H1 (cell line): ENCODE measurements around the gene POU4F1. TPM values are rescaled to one million over a fixed set of nuclear protein-coding genes. Genes with fewer than 3 reads are reported as not detected.

ENCODE experiments used
- CTCF ChIA-PET: fragments of 300-600 bp; sonication (Branson Sonifier 250); formaldehyde crosslinking; loops from one replicate; lab custom pipeline; 2021; ENCODE audit not compliant: partially characterized antibody; lab: Charles Lee
- POLR2A ChIA-PET: fragments of 300-600 bp; sonication (Branson Sonifier 250); formaldehyde crosslinking; loops from one replicate; lab custom pipeline; 2021; ENCODE audit warnings: inconsistent platforms; ENCODE audit not compliant: partially characterized antibody; lab: Charles Lee
- DNase-seq, 2 experiments: peaks; one replicate each; pipeline versions ENCODE4 v3.0.0 to v3.0.0-alpha.2; 2010 to 2022; ENCODE audit warnings: low spot score in 2 of 2, low read depth in 1 of 2, mixed read lengths in 1 of 2
- FAIRE-seq: peaks from 2 replicates; lab custom pipeline; 2011; peaks lifted over from hg19 to GRCh38; lab: Jason Lieb, UNC
- H2AFZ ChIP-seq: 2 replicates; pipeline ENCODE4 v1.8.1; 2012; ENCODE audit warnings: low read length, inconsistent platforms
- H2AK5ac ChIP-seq: 2 replicates; pipeline ENCODE4 v1.6.1; 2013; ENCODE audit warnings: low read depth, low read length
- H2BK120ac ChIP-seq: replicated peaks from 2 replicates; pipeline ENCODE3; 2013; ENCODE audit warnings: low read depth, low read length, inconsistent platforms
- H2BK12ac ChIP-seq: 2 replicates; pipeline ENCODE4 v1.6.1; 2013; ENCODE audit warnings: low read depth, low read length
- H2BK15ac ChIP-seq: 2 replicates; pipeline ENCODE4 v1.6.1; 2013; ENCODE audit warnings: low read length
- H2BK20ac ChIP-seq: 2 replicates; pipeline ENCODE4 v1.6.1; 2013; ENCODE audit warnings: low read length
- H2BK5ac ChIP-seq: 2 replicates; pipeline ENCODE4 v1.6.1; 2013; ENCODE audit warnings: low read depth, low read length
- H3K14ac ChIP-seq: 2 replicates; pipeline ENCODE4 v1.6.1; 2013; ENCODE audit warnings: inconsistent platforms; ENCODE audit not compliant: insufficient read length
- H3K18ac ChIP-seq: 2 replicates; pipeline ENCODE4 v1.6.1; 2013; ENCODE audit warnings: low read length; ENCODE audit errors: extremely low read depth
- H3K23ac ChIP-seq: 2 replicates; pipeline ENCODE4 v1.6.1; 2013; ENCODE audit warnings: inconsistent platforms; ENCODE audit not compliant: insufficient read length
- H3K23me2 ChIP-seq: 2 replicates; pipeline ENCODE4 v1.6.1; 2013; ENCODE audit warnings: low read depth, low read length
- H3K27ac ChIP-seq: 2 replicates; pipeline ENCODE4 v1.6.1; 2011; ENCODE audit warnings: low read depth, low read length, inconsistent platforms
- H3K27me3 ChIP-seq, 4 experiments: replicated peaks in 1 of 4; 1 replicate in 1 of 4; 2 replicates in 3 of 4; pipeline versions ENCODE4 v1.6.1 to v1.8.1; 2011 to 2013; ENCODE audit warnings: low read length in 3 of 4, mild to moderate bottlenecking in 3 of 4, inconsistent platforms in 2 of 4, mixed read lengths in 2 of 4, moderate library complexity in 1 of 4; ENCODE audit not compliant: control insufficient read depth in 3 of 4, insufficient read depth in 3 of 4; ENCODE audit errors: extremely low read depth in 1 of 4
- H3K36me3 ChIP-seq, 4 experiments: 2 replicates each; pipeline versions ENCODE4 v1.6.1 to v1.8.1; 2011 to 2013; ENCODE audit warnings: mild to moderate bottlenecking in 4 of 4, low read length in 3 of 4, moderate library complexity in 2 of 4, control low read depth in 1 of 4, inconsistent platforms in 1 of 4; ENCODE audit not compliant: insufficient read depth in 4 of 4, control insufficient read depth in 2 of 4
- H3K4ac ChIP-seq: replicated peaks from 2 replicates; pipeline ENCODE3; 2013; ENCODE audit warnings: low read length, low read depth, mixed read lengths, inconsistent platforms; ENCODE audit not compliant: insufficient read length
- H3K4me1 ChIP-seq, 4 experiments: replicated peaks in 1 of 4; 1 replicate in 1 of 4; 2 replicates in 3 of 4; pipeline versions ENCODE4 v1.6.1 to v1.8.1; 2011 to 2013; ENCODE audit warnings: low read length in 3 of 4, inconsistent platforms in 2 of 4, mixed read lengths in 1 of 4; ENCODE audit not compliant: insufficient read depth in 4 of 4, control insufficient read depth in 3 of 4
- H3K4me2 ChIP-seq, 2 experiments: 2 replicates each; pipeline versions ENCODE4 v1.6.1 to v1.8.1; 2011 to 2013; ENCODE audit warnings: low read depth in 2 of 2, low read length in 2 of 2, control low read depth in 1 of 2, inconsistent platforms in 1 of 2, mild to moderate bottlenecking in 1 of 2; ENCODE audit not compliant: insufficient read depth in 1 of 2
- H3K4me3 ChIP-seq, 4 experiments: fragments of 200-600, 300-600 bp in 1 of 4; sonication (generic), shearing (Covaris generic), sonication (Bioruptor Twin) in 1 of 4; 2 replicates each; pipeline versions ENCODE4 v1.5.1 to v1.8.1; 2011 to 2016; ENCODE audit warnings: low read length in 4 of 4, low read depth in 3 of 4, control low read depth in 2 of 4, inconsistent platforms in 2 of 4, mild to moderate bottlenecking in 2 of 4, mixed read lengths in 1 of 4, moderate library complexity in 1 of 4; ENCODE audit not compliant: insufficient read depth in 2 of 4; ENCODE audit errors: extremely low read depth in 1 of 4
- H3K56ac ChIP-seq: replicated peaks from 2 replicates; pipeline ENCODE3; 2013; ENCODE audit warnings: low read depth, mild to moderate bottlenecking, mixed read lengths, low read length, inconsistent platforms; ENCODE audit not compliant: insufficient read length
- H3K79me1 ChIP-seq: 2 replicates; pipeline ENCODE4 v1.6.1; 2013; ENCODE audit warnings: low read depth, low read length, control low read depth
- H3K79me2 ChIP-seq, 2 experiments: 2 replicates each; pipeline versions ENCODE4 v1.6.1 to v1.8.1; 2012 to 2013; ENCODE audit warnings: low read length in 2 of 2, mild to moderate bottlenecking in 2 of 2, inconsistent platforms in 1 of 2; ENCODE audit not compliant: insufficient read depth in 2 of 2, control insufficient read depth in 1 of 2
- H3K9ac ChIP-seq, 4 experiments: replicated peaks in 1 of 4; 1 replicate in 1 of 4; 2 replicates in 3 of 4; pipeline versions ENCODE4 v1.6.1 to v1.8.1; 2011 to 2013; ENCODE audit warnings: low read depth in 3 of 4, low read length in 3 of 4, control low read depth in 2 of 4, mild to moderate bottlenecking in 2 of 4, moderate library complexity in 2 of 4, inconsistent platforms in 1 of 4; ENCODE audit errors: extremely low read depth in 1 of 4
- H3K9me3 ChIP-seq, 2 experiments: 2 replicates each; pipeline versions ENCODE4 v1.6.1 to v1.8.1; 2012 to 2013; ENCODE audit warnings: mild to moderate bottlenecking in 2 of 2, moderate library complexity in 2 of 2, control low read depth in 1 of 2, inconsistent platforms in 1 of 2, low read depth in 1 of 2, low read length in 1 of 2, mixed read lengths in 1 of 2; ENCODE audit not compliant: insufficient read depth in 2 of 2
- H4K20me1 ChIP-seq, 2 experiments: replicated peaks in 1 of 2; 2 replicates each; pipeline versions ENCODE3 to v1.8.1; 2011 to 2013; ENCODE audit warnings: inconsistent platforms in 2 of 2, low read length in 2 of 2, mild to moderate bottlenecking in 1 of 2; ENCODE audit not compliant: insufficient read depth in 2 of 2, control insufficient read depth in 1 of 2
- H4K5ac ChIP-seq: 2 replicates; pipeline ENCODE4 v1.6.1; 2013; ENCODE audit warnings: low read length, low read depth, mixed read lengths, inconsistent platforms; ENCODE audit not compliant: insufficient read length
- H4K8ac ChIP-seq: 2 replicates; pipeline ENCODE4 v1.8.0; 2013; ENCODE audit warnings: mild to moderate bottlenecking, moderate library complexity, low read length, inconsistent platforms; ENCODE audit not compliant: insufficient read depth; ENCODE audit errors: extremely low read depth
- H4K91ac ChIP-seq: replicated peaks from 2 replicates; pipeline ENCODE3; 2013; ENCODE audit warnings: low read length, mixed read lengths, inconsistent platforms; ENCODE audit not compliant: insufficient read length
- CBX5 ChIP-seq: fragments of 300-800, 300-1000 bp; sonication (generic); IDR thresholded peaks from 2 replicates; pipeline ENCODE4 v1.7.1; 2016; ENCODE audit warnings: antibody characterized with exemption, low read length, low read depth
- EZH2 ChIP-seq: fragments of 200-600 bp; sonication (generic); IDR thresholded peaks from 2 replicates; pipeline ENCODE4 v1.7.1; 2012; ENCODE audit warnings: low read depth, mild to moderate bottlenecking, moderate library complexity, low read length, inconsistent platforms; ENCODE audit not compliant: severe bottlenecking
- KDM1A ChIP-seq: fragments of 200-600, 300-600 bp; sonication (generic); IDR thresholded peaks from 2 replicates; pipeline ENCODE4 v1.7.1; 2016; ENCODE audit warnings: mild to moderate bottlenecking, low read length, borderline replicate concordance
- KDM4A ChIP-seq: IDR thresholded peaks from one replicate; pipeline ENCODE4 v1.7.1; 2012; ENCODE audit warnings: low read depth, mild to moderate bottlenecking, moderate library complexity, low read length, inconsistent platforms; ENCODE audit not compliant: severe bottlenecking
- NRF1 ChIP-seq: IDR thresholded peaks from 2 replicates; pipeline ENCODE4 v1.6.1; 2011; ENCODE audit warnings: mild to moderate bottlenecking, low read depth, low read length, improper control_type of control experiment
- RBBP5 ChIP-seq: IDR thresholded peaks from 2 replicates; pipeline ENCODE4 v1.7.1; 2012; ENCODE audit warnings: low read depth, mild to moderate bottlenecking, inconsistent platforms, low read length, moderate library complexity, borderline replicate concordance
- RNF2 ChIP-seq: fragments of 200-900, 300-1000 bp; sonication (generic); IDR thresholded peaks from 2 replicates; pipeline ENCODE4 v1.7.1; 2016; ENCODE audit warnings: borderline replicate concordance, low read depth, mild to moderate bottlenecking, antibody characterized with exemption, low read length; ENCODE audit not compliant: poor library complexity, severe bottlenecking; ENCODE audit errors: missing control alignments
- RXRA ChIP-seq: IDR thresholded peaks from 2 replicates; pipeline ENCODE4 v1.6.1; 2011; ENCODE audit warnings: low read depth, mild to moderate bottlenecking, low read length, moderate library complexity; ENCODE audit not compliant: insufficient read depth
- SUZ12 ChIP-seq: fragments of 200-600 bp; sonication (generic); IDR thresholded peaks from 2 replicates; pipeline ENCODE4 v1.6.1; 2012; ENCODE audit warnings: mild to moderate bottlenecking, inconsistent platforms, low read length, moderate library complexity, mixed read lengths
- WGBS, 2 experiments: shearing (Covaris generic) in 1 of 2; methylation state at CpG; one replicate each; pipeline versions ENCODE4 v1.1.6 to v1.1.7; 2013 to 2015; ENCODE audit warnings: low lambda C conversion rate in 2 of 2, mixed read lengths in 2 of 2, inconsistent platforms in 1 of 2, low coverage in 1 of 2, missing lambda C conversion rate in 1 of 2; ENCODE audit not compliant: insufficient replicate concordance in 2 of 2, insufficient coverage in 1 of 2, insufficient read length in 1 of 2; ENCODE audit errors: extremely low coverage in 1 of 2, missing lambda C conversion rate in 1 of 2; 5-methylcytosine and 5-hydroxymethylcytosine counted together
- polyA plus RNA-seq, 7 experiments: library from polyadenylated mRNA; depleted of rRNA in 3 of 7; stranded (reverse) in 5 of 7; unstranded in 2 of 7; fragments of >200 nt in 5 of 7; fragments of 200-250 nt in 2 of 7; gene quantifications; 1 replicate in 5 of 7; 2 replicates in 1 of 7; 4 replicates in 1 of 7; pipeline versions ENCODE4 v1.2.1 to v1.2.3, GENCODE V29; 2011 to 2013; ENCODE audit warnings: missing spikeins in 2 of 7, mixed read lengths in 2 of 7
- total RNA-seq: library from RNA; stranded (reverse); fragmentation: NEBNext Ultra II Directional; extraction: Animal tissue kit (Norgen Biotek cat#: 25700); gene quantifications from 2 replicates; pipeline ENCODE4 v1.2.1, GENCODE V29; 2021
- TF ChIP-seq, protein P1 (sequence below): IDR thresholded peaks from 2 replicates; pipeline ENCODE4 v1.6.1; 2011; ENCODE audit warnings: low read depth, mild to moderate bottlenecking, low read length; ENCODE audit not compliant: insufficient read depth
- TF ChIP-seq, protein P2 (sequence below): IDR thresholded peaks from 2 replicates; pipeline ENCODE4 v1.6.1; 2012; ENCODE audit warnings: inconsistent platforms

POU4F1 gene
- total and polyA plus RNA-seq, 2 of the 8 experiments (the other 6 are each of a cell fraction or from before 2014, with no cell fraction given) = 0.09 to 0.32 TPM

- no peak overlapping the region for H2BK20ac ChIP-seq
- no peak overlapping the region for H2AFZ ChIP-seq
- H2BK15ac ChIP-seq = no peak overlapping the region
- DNase-seq (no peak), FAIRE-seq (no peak)
- H3K4me2 ChIP-seq = peak overlapping the region in 1 of 2 experiments; percentile 92; a peak in 1 of 4 replicates
- peaks cover 7 to 28% (median 13%) of the 10 kb centered on the region in 4 experiments for H3K4me1 ChIP-seq
- no peaks in the 10 kb centered on the region for H3K79me2 ChIP-seq
- no peak overlapping the region for H3K4ac ChIP-seq
- no peak overlapping the region for H4K91ac ChIP-seq
- H3K23me2 ChIP-seq = peaks cover 14% of the 10 kb centered on the region; the same call in 1 of the 2 replicates
- peaks cover 0 to 6% (median 1%) of the 10 kb centered on the region in 4 experiments; a peak in 1 of 8 replicates for H3K36me3 ChIP-seq
- H3K27me3 ChIP-seq = peaks cover 48 to 61% (median 59%) of the 10 kb centered on the region in 4 experiments
- H3K27ac ChIP-seq = no peak overlapping the region
- no peak overlapping the region for H3K9ac ChIP-seq
- no peak for TF ChIP-seq CBX5
- no peak for TF ChIP-seq RBBP5
- TF ChIP-seq NRF1 = no peak
- no peak for TF ChIP-seq SUZ12
- no peak for TF ChIP-seq KDM1A
- TF ChIP-seq EZH2 = no peak
- TF ChIP-seq, protein P1, sequence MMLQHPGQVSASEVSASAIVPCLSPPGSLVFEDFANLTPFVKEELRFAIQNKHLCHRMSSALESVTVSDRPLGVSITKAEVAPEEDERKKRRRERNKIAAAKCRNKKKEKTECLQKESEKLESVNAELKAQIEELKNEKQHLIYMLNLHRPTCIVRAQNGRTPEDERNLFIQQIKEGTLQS = no peak
- TF ChIP-seq, protein P2, sequence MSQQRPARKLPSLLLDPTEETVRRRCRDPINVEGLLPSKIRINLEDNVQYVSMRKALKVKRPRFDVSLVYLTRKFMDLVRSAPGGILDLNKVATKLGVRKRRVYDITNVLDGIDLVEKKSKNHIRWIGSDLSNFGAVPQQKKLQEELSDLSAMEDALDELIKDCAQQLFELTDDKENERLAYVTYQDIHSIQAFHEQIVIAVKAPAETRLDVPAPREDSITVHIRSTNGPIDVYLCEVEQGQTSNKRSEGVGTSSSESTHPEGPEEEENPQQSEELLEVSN = no peak
- no peak for TF ChIP-seq KDM4A
- TF ChIP-seq RNF2 = no peak
- no peak for TF ChIP-seq RXRA
- H3K14ac ChIP-seq = no peak overlapping the region
- H4K5ac ChIP-seq = no peak overlapping the region
- no peak overlapping the region for H3K56ac ChIP-seq
- H3K9me3 ChIP-seq = no peaks in the 10 kb centered on the region
- no peak overlapping the region for H2BK120ac ChIP-seq
- ChIA-PET POLR2A (interaction anchor here (0.9 to 1.7 kb wide), 2 partner anchors 10 to 23 kb away, joined by 3 to 4 read pairs; no protein-coding TSS in a partner anchor), CTCF (interaction anchor here (1.0 to 4.4 kb wide), 3 partner anchors 10 to 369 kb away, joined by 3 to 12 read pairs (median 3); no protein-coding TSS in a partner anchor)
- H2BK12ac ChIP-seq = no peak overlapping the region
- H3K18ac ChIP-seq = no peak overlapping the region
- no peak overlapping the region for H2AK5ac ChIP-seq
- H3K4me3 ChIP-seq = no peak overlapping the region
- H4K8ac ChIP-seq = no peak overlapping the region
- H3K79me1 ChIP-seq = no peaks in the 10 kb centered on the region
- H4K20me1 ChIP-seq = peaks cover 7 to 21% of the 10 kb centered on the region in 2 experiments
- no peak overlapping the region for H2BK5ac ChIP-seq
- no peak overlapping the region for H3K23ac ChIP-seq
- 58% methylated on average over 4 of the region's 4 CpGs; no CpG with 5 or more reads in 1 of the 2 experiments for WGBS, 2 experiments
Observed at GRCh38 chr13:78610381-78610883, 7.1 kb upstream of the POU4F1 start.
